Right renal cortex interstitium (tissue), 3 donors: Measurements from ENCODE around the gene RRAGC. TPM values are rescaled to one million over a fixed set of nuclear protein-coding genes. Genes with fewer than 3 reads are reported as not detected.
"Not testable (repeated sequence)": the region's sequence is repeated elsewhere in the genome, so short reads cannot be mapped to it uniquely, and the experiment has no call there.

ENCODE experiments used
- DNase-seq, 3 donors: peaks; one replicate each; pipeline ENCODE4 v3.0.0-alpha.2; 2013; ENCODE audit warnings: low read depth in 3 of 3, low spot score in 2 of 3
- polyA plus RNA-seq, 3 donors: library from polyadenylated mRNA; unstranded; fragments of 120-200 nt; gene quantifications; one replicate each; pipeline ENCODE4 v1.2.1, GENCODE V29; 2013; ENCODE audit not compliant: insufficient read length in 3 of 3

Gene RRAGC
- polyA plus RNA-seq, 3 donors, result 38.1 to 38.6 (median 38.3) TPM

DNA sequence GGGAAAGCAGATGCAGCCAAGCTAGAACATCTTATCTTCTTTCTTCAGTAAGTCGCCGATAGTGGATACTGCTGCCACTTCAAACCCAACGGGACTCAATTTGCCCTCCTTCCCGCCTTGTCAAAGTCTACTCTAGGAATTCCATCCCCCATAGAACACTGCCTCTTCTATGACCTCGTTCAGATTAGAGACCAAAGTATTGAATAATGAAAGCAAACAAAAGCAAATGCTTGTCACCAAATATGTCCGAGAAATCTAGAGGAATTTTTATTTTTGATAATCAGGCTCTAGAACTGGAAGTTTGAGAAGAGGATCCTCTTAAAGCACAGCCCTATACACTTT is 853 bp upstream of the RRAGC start:
- DNase-seq, result no peak

DNA sequence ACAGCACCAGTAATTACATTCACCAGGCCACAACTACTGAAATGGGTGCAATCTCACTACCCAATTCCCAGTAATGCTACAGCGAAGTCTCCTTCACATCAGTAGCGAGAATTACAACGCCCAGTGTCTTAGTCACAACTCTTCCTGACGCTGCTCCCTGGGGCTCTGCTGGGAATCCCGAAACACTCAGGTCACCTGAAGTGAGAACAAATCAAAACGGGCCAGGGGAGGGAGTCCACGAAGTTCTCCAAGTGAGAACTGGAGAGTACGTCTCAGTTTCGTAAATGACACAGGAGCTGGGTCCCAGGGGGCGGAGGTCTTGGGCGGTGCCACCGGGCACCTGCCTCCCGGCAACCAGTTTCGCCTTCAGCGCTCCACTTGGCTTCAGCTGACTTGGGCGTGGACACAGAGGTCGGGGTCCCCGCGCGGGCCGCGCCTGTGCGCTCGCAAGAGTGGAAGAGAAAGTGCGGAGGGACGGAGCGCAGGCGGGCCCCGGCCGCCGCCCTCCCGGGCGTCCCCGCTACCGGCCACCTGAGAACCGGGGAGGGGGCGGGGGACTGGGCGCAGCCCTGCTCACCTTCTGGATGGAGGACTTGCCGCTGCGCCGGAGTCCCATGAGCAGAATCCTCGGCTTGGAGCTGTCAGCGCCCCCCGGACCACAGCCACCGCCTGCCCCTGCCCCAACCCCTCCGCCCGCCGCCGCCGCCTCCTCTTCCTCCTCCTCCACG is 575 bp downstream of the RRAGC start:
- DNase-seq, result peak in 1 of 3 donors; percentile 21

DNA sequence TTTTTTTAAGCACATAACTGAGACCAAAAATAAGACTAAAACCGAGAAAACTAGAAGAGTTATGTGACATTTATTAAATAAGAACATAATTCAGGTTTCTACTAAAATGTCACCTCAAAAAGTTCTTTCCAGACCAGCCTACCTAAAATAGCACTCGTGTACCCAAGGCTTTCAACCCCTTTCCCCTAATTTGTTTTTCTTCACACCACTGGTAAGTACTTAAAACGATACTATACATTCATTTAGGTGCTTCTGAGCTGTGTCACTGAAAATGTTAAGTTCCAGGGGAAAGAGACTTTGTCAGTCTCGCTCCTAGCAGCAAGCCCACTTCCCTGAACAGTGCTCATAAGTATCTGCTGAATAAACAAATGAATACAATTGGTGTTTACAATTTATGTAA is 6.8 kb downstream of the RRAGC start:
- DNase-seq, result no peak

DNA sequence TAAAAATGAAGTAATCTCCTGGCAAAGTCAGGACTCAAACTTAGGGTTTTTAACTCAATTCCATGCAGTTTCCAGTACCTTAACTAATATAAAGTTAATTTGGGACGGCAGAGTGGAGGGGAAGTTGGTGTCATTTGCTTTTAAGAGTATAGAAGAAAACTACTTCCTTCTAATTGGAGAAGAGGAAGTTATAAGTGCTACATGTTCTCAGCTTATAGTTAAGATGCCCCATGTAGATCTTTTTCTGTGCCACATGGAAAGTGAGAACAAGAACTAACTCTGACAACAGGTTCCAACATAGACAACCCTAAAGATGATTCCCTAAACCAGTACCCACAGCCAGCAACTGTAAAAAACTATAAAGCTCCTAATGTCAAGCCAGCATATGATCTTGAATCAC is 11.5 kb downstream of the RRAGC start:
- DNase-seq, result no peak

DNA sequence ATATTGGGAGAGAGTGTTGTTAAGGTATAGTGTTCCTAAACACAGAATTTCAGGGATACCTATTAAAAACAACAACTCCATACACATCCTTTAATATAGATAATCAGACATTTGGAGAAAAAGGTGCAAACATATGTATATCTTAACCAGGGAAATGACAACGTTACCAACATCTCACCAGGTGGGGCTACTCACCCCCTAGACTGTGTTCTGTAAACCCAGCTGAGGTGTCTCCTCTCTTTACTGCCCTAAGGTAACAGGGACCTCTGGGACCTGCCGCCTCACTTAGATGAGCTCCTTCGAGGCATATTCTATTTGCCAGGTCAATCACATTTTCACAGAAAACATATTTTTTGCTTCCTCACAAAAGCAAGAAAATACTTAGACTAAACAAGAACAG is 13.4 kb downstream of the RRAGC start:
- DNase-seq, result no peak

DNA sequence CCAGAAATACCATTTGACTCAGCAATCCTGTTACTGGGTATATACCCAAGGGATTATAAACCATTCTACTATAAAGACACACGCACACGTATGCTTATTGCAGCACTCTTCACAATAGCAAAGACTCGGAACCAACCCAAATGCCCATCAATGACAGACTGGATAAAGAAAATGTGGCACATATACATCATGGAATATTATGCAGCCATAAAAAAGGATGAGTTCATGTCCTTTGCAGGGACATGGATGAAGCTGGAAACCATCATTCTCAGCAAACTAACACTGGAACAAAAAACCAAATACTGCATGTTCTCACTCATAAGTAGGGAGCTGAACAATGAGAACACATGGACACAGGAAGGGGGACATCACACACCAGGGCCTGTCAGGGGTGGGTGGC is 14.5 kb downstream of the RRAGC start:
- DNase-seq, result not testable (repeated sequence)

DNA sequence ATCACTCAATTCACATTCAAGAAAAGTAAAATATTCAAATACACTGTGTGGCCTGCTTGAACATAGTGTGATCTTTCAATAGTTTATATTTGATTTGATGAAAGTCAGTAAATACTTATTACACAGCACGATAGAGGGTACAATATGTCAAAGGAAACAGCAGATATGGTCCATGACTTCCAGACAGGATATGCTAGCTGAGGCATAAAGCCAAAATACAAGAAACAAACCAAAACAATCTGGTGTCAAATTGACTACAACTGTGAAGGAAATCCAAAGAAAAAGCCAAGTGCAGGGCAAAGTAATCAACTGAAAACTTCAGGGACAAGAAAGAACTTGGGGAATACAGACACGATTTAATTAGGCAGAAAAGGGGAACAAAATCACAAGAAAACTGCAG is 19.3 kb downstream of the RRAGC start:
- DNase-seq, result no peak

DNA sequence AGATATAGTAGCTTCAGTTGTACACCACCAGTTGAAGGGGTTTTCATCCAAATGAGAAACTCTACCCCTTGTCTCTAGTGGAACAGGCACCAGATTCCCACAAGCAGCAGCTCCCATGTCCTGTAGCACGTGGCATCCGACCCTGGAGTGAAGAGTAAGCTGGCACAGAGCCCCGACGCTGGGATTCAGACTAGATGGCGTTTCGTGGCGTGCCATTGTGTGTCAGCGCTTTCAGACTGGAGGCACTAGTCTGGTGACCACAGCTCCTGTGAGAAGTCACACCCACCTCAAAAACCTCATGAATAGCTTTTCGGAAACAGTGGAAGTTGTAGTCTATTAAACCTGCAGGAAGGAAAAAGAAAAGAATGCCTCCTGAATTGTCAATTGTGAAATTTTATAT is 20.2 kb downstream of the RRAGC start:
- no peak for DNase-seq

DNA sequence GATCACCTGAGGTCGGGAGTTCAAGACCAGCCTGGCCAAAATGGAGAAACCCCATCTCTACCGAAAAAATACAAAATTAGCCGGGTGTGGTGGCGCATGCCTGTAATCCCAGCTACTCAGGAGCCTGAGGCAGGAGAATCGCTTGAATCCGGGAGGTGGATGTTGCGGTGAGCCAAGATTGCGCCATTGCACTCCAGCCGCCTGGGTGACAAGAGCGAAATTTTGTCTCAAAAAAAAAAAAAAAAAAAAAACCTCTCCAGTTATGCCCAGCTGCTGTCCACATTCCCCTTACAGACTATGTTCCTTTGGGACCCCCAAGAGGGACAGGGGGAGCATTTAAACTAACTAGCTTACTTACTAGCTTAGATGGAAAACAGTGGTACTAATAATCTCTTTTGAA is 23.3 kb downstream of the RRAGC start:
- DNase-seq, result not testable (repeated sequence)

DNA sequence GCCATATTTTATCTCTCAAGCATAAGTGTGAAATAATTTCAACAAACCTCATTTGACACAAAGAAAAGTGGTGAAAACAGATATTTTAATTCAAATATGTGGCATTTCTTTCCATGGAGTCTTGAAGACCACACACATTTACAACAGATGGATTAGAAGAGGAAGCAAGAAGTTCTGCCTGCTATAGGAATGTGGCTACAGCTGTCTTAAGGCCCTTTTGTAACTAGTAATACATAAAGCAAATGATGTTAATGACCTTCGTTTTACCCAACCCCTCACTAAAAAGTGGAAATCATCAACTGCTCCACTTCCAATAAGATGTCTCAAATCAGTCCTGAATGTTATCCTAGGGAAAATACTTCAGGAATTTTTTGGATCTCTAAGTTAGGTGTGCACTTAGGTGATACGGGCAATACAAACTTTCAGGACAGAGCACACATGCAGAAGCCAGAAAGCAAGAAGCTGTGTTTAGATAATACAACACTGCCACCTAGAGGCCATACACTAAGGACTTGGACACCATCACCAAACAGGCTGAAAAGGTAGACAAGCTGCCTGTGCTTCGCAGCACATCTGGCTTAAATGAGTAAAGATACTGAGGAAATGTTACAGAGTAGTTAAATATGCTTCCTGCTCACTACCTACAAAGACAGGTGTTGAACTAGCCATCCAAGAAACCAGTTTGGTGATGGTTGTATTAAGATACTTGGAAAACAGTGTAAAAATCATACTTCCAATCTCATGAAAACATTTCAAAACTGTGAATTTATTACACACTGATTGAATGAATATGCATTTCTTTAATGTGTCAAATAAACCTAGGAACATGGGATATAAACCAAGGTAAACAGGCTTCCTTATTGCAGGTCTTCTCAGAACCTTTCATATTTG is 24.4 kb downstream of the RRAGC start:
- peak in 2 of 3 donors; percentile 16 to 82 for DNase-seq

DNA sequence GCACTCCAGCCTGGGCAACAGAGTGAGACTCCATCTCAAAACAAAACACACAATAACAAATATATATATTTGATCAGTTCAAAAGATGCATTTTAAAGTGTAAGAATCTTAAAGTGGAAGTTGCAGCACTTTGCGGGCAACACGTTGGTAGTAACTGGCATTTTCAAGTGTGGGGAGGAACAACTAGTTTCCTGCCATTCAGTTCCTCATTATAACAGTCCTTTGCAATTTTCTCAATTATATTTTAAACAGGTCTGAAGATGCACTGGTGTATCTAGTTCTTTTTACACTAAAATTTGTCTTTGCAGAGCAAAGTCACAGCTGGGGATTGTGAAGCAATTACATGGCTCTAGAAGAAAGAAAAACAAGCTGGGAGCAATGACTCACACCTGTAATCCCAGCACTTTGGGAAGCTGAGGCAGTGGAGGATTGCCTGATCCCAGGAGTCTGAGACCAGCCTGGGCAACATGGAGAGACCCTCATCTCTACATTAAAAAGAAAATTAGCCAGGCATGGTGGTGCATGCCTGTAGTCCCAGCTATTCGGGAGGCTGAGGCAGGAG is 25.3 kb downstream of the RRAGC start:
- DNase-seq, result no peak

DNA sequence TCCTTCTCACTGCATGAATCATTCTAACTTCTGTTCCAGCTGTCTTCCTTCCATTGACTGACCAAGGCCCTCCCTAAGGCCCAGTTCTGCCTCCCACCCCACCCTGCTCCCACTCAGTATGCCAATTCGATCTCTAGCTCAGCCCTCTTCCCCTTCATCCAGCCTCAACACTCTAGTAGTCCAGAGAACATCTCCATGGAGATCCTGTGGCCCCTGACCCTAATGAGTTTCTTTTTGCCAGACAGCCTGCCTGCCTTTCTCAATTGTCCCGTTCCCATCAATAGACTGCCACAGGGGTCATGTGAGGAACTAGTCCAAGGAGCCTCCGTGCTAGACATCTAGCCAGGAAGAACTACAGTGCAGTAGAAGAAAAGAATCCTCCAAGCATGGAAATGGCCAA is 26.4 kb downstream of the RRAGC start:
- no peak for DNase-seq

DNA sequence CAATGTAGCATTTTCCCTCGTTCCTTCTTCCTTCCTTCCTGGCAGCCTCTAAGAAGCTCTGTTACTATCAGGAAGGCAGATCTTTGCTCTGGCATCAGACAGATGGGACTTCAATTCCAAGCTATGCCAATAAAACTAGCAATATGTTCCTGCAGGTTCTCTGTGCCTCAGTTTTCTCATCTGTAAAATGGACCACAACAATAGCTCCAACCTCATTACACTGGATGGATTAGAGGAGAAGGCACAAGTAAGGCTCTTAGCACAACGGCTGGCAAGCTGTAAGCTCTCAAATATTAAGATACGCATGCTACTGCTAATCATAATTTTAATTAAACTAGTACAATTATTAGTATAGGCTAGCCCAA is 27.2 kb downstream of the RRAGC start:
- no peak for DNase-seq

DNA sequence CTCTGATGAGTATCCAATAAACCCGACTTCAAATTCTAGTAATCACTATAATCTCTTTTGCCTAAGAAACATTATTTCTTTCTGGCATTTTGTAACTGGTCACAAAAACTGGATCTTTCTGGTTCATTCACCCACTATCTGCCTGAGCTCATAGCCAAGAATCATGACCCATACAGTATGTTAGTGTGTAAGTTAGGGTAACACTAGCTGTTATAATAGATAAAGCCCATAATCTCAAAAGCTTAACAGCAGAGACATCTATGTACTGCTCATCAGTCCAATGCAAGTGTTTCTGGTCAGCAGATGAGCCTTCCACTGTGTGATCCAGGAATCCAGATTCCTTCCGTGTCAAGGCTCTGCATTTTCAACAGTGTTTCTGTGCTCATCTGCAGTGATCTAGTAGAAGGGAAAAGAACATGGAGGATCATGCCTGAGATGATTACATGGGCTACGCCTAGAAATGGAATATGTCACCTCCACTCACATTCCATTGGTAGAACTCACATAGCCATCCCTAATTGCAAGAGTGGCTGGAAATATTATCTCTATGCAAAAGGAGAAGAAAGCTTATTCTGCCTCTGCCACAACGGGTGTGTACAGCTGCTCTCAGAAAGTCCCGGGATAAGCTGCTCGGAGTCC is 27.7 kb downstream of the RRAGC start:
- DNase-seq, result no peak

DNA sequence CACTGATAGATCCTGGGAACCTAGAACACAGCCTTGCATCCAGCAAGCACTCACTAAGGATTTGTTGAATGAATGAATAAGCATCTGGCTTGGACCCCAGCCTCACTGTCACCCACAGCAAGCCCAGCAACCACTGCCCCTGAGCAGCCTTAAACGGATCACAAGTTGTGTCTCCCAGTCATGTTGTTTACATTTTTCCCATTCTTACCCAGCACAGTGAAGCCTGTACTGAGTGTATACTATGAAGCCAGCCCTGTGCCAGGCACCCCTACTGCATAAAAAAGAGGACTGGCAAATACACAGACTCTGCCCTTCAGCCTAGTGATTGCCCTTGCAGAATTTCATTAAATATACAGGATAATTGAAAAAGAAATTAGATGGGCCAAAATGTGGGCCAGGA is 30.2 kb downstream of the RRAGC start:
- DNase-seq, result no peak

DNA sequence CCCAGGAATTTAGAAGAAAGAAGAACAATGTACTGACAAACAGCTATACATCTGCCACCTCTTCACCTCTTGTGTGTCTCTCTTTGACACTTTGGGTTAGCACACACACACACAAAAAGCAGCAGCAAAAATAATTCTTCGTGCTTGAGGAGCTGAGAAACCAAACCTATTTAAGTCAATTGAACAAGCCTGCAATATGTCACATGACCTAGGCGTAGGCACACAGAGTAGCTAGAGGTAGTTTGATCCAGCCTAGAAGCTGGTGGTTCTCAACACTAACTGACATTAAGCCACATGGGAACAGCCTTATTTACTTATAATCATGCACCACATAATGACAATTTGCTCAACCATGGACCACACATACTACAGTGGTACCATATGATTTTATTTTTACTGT is 32.3 kb downstream of the RRAGC start:
- DNase-seq, result no peak

DNA sequence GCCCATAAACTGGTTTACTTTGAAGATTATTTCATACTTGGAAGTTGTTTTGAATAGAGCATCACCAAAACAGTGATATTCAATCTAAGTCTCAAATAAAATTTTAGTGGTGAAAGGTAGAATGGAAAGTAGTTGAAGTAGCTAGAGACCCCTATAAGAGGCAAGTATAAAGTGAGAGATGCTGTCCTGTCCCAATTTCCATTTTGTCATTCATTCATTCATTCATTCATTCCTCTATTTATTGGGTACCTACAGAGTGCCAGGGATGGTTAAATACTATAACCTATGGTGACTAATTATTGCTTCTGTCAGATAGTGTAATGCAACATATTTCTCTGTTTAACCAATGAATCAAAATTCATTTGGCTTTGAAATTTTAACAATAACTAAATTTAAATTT is 32.7 kb downstream of the RRAGC start:
- no peak for DNase-seq

DNA sequence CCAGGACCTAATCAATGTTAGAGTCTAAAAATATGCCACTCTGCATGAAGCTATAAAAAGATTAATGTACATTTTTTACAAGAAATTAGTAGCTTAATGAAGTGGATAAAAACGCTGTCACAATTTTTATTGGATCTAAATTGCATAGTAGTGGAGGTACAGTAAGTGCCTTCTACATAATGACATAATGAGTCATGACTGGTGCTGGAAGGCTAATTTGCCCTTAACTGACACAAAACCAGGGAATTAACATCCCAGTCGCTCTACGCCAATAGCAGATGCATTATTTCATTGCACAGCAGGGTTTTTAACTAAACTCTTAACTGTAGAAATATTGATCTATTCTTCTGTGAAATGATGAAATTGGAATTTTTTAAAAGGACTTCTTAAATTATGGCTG is 33.3 kb downstream of the RRAGC start:
- no peak for DNase-seq

DNA sequence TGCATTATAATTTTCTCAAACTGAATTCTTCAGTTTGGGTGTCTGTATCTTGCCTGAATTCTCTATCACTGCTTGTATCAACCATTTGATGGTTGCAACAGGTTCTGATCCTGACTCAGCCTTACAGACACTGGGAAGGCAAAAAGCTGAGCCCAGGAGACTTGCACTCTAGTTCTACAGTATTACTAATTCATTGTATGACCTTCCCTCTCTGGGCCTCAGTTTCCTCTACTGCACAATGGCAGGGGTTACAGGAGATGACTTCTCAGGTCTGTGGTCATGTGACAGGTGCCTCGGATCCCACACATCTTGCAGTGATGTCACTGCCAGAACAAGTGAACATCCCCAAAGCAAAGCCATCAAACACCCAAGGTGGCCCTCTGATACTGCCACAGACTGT is 38.7 kb downstream of the RRAGC start:
- DNase-seq, result no peak

DNA sequence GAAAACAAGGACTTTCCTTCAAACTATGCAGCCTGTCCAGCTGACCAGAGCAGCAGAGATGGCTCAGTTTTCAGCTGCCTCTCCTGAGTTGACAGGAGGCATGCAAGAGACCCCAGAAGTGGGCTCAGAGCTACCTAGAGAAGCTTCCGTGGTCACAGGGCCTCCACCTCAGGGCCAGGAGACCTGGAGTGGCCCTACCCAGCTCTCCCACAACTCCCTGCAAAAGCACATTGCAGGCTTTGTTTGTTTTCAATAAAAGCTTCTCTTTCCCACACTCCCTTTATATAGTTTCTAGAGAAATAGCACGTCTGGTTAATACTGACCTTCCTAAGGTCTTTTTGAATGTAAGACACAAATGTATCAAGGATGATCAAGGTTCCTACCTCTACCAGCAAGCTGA is 40.1 kb downstream of the RRAGC start:
- DNase-seq, result no peak

DNA sequence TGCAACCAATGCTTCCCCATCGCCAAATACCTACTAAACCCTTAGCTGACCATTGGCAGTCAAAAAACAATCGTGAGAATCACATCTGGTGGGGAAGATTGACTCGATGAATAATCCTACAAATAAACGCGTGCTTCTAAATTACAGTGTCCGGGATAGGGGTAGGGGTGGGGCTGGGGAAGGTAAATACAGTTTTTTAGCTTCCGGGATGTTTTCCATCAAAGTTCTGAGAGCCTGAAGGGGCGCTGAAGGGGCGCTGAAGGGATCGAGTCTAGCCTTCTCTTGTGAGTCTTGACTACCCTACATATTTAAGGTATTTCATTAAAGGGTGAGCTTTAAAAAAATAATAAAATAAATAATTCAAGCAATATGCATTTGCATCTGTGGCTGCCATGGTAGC is 40.5 kb downstream of the RRAGC start:
- no peak for DNase-seq
